Spleen (tissue), 7 donors: Measurements from ENCODE around the gene MESP2.

Source experiments
- POLR2A ChIP-seq, 3 donors: fragments of 450-650 bp; IDR thresholded peaks; one replicate each; pipeline ENCODE4 v1.5.1; 2017; ENCODE audit warnings: antibody characterized with exemption in 3 of 3, mild to moderate bottlenecking in 1 of 3
- POLR2AphosphoS5 ChIP-seq, 3 donors: sonication (generic); formaldehyde crosslinking; IDR thresholded peaks; one replicate each; pipeline ENCODE4 v1.5.1; 2017; ENCODE audit warnings: antibody characterized with exemption in 3 of 3
- TF ChIP-seq, protein P1 (sequence below), 11 experiments: fragments of 200-600 bp in 7 of 11; fragments of 450-650 bp in 4 of 11; sonication (generic) in 4 of 11; IDR thresholded peaks in 8 of 11; conservative IDR thresholded peaks in 3 of 11; 1 replicate in 7 of 11; 2 replicates in 4 of 11; pipeline versions ENCODE4 v1.4.0 to v1.8.0; 2016 to 2021; ENCODE audit warnings: antibody characterized with exemption in 11 of 11, inconsistent platforms in 4 of 11, mild to moderate bottlenecking in 1 of 11
- donor health status: DM: no; HTN: no; CAD: no; lungs with moderate emphysema.
- donor health status: DM: no; HTN: no; CAD: no.
- donor health status: DM: no; HTN: no; CAD: no.

DNA sequence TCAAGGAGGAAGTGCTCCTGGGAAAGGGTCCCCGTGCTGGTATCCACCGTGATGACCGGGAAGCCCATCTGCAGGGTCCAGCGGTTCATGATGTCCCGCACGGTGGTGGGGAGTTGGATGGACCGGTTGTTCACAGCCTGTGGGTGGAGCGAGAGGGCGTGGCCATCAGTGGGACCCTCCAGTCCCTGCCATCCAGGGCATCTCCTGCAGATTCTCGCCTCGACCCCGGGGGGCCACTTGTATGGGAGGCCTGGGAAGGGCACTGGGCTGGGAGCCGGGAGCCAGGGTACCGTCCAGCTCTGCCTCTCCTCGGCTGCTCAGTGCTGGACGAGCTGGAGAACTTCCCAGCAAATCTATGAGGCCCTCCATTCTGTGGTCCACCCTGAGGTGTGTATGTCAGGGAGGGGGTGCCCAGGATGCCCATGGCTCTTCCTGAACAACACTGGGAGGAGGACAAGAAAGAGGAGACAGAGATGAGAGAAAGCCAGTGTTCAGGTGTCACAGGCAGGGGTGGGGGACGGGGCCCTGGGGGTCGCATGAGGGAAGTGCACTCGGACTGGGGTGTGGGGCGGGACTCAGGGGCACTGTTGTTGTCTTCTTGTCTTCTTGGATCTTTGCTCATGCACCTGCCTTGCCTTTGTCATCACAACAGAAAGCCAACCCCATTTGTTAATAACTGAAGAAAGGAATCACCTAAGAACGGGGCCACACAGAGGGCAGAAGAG is 25.5 kb downstream of the MESP2 start:
- peak in 1 of 3 donors; percentile 31 for TF ChIP-seq POLR2AphosphoS5 (IDR thresholded peaks at IDR 0.05)
- no peak for TF ChIP-seq POLR2A (IDR thresholded peaks at IDR 0.05)
- TF ChIP-seq, protein P1, sequence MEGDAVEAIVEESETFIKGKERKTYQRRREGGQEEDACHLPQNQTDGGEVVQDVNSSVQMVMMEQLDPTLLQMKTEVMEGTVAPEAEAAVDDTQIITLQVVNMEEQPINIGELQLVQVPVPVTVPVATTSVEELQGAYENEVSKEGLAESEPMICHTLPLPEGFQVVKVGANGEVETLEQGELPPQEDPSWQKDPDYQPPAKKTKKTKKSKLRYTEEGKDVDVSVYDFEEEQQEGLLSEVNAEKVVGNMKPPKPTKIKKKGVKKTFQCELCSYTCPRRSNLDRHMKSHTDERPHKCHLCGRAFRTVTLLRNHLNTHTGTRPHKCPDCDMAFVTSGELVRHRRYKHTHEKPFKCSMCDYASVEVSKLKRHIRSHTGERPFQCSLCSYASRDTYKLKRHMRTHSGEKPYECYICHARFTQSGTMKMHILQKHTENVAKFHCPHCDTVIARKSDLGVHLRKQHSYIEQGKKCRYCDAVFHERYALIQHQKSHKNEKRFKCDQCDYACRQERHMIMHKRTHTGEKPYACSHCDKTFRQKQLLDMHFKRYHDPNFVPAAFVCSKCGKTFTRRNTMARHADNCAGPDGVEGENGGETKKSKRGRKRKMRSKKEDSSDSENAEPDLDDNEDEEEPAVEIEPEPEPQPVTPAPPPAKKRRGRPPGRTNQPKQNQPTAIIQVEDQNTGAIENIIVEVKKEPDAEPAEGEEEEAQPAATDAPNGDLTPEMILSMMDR (IDR thresholded peaks at IDR 0.05 in 8 of 11, conservative IDR thresholded peaks at IDR 0.05 in 3 of 11): no peak
